ENCODE measurements around the gene SFTPA1. TPM values are rescaled to one million over a fixed set of nuclear protein-coding genes. Genes with fewer than 3 reads are reported as not detected.
"Not testable (repeated sequence)": the region's sequence is repeated elsewhere in the genome, so short reads cannot be mapped to it uniquely, and the experiment has no call there.

The SFTPA1 gene
- total and polyA plus RNA-seq, 2 of the 13 experiments (the other 11 are each of a cell fraction or from before 2014, with no cell fraction given): not detected

DNA sequence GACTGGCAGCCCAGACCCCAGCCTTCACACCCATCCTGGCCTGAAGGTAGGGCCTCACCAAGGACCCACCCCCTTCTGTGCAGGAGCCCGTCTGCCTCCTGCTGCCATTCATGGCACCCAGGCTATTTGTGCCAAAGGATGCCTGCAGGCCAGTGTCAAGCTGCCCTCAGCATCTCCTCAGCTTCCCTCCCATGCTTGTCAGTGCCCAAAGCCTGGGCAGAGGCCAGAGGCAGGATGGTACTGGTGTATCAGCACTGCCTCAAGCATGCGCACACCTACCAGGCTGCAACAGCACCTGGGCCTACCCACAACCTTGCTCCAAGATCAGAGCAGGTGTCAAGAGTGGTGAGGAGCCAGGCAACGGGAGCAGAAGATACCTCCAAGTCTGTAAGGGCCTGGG, 27.6 kb downstream of the SFTPA1 start (continued):
- TF ChIP-seq, protein P1, sequence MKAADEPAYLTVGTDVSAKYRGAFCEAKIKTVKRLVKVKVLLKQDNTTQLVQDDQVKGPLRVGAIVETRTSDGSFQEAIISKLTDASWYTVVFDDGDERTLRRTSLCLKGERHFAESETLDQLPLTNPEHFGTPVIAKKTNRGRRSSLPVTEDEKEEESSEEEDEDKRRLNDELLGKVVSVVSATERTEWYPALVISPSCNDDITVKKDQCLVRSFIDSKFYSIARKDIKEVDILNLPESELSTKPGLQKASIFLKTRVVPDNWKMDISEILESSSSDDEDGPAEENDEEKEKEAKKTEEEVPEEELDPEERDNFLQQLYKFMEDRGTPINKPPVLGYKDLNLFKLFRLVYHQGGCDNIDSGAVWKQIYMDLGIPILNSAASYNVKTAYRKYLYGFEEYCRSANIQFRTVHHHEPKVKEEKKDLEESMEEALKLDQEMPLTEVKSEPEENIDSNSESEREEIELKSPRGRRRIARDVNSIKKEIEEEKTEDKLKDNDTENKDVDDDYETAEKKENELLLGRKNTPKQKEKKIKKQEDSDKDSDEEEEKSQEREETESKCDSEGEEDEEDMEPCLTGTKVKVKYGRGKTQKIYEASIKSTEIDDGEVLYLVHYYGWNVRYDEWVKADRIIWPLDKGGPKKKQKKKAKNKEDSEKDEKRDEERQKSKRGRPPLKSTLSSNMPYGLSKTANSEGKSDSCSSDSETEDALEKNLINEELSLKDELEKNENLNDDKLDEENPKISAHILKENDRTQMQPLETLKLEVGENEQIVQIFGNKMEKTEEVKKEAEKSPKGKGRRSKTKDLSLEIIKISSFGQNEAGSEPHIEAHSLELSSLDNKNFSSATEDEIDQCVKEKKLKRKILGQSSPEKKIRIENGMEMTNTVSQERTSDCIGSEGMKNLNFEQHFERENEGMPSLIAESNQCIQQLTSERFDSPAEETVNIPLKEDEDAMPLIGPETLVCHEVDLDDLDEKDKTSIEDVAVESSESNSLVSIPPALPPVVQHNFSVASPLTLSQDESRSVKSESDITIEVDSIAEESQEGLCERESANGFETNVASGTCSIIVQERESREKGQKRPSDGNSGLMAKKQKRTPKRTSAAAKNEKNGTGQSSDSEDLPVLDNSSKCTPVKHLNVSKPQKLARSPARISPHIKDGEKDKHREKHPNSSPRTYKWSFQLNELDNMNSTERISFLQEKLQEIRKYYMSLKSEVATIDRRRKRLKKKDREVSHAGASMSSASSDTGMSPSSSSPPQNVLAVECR (CRISPR knock-in tag; IDR thresholded peaks at IDR 0.05; ENCODE audit: borderline replicate concordance): no peak
- TF ChIP-seq ZFP36L1 (CRISPR knock-in tag; IDR thresholded peaks at IDR 0.05) (no peak), ZNF615 (CRISPR knock-in tag; IDR thresholded peaks at IDR 0.05; ENCODE audit: borderline replicate concordance) (no peak)

DNA sequence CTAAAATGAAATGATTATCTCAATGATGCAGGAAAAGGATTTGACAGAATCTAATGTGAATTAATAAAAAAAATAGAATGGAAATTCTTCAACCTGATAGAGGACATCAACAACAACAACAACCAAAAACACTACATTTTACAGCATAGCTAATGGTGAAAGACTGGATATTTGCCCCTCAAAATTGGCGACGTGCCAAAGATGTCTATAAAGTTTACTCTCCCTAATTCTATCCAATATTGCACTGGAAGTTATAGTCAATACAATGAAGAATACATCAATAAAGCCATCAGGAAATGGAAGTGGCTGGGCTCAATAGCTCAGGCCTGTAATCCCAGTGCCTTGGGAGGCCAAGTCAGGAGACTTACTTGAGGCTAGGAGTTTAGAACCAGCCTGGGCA, 42.0 kb downstream of the SFTPA1 start:
- FAIRE-seq; POLR2A ChIA-PET; H3K4me2 ChIP-seq (ENCODE audit: low read depth, low read length); BruUV-seq (replicated peaks); H3K36me3 ChIP-seq (replicated peaks in 1 of 2; ENCODE audit: control insufficient read depth in 1 of 2, insufficient read depth in 2 of 2, low read length in 2 of 2); H3K79me2 ChIP-seq (ENCODE audit: insufficient read depth, low read length); H4K20me1 ChIP-seq (ENCODE audit: insufficient read depth, low read length); ATAC-seq; H3K4me1 ChIP-seq (ENCODE audit: insufficient read depth, low read length); H3K9ac ChIP-seq (ENCODE audit: insufficient read depth, low read depth, low read length); CTCF ChIA-PET (ENCODE audit: low intra/inter-chr PET ratio, low total read pairs); H3K27ac ChIP-seq (ENCODE audit: extremely low read length, insufficient read depth, low read length); in situ Hi-C loops (cut with HindIII; ENCODE audit: extremely low pct_ligation_motif_present, low pct_unique_long_range_greater_than_20kb); H3K27me3 ChIP-seq (ENCODE audit: control insufficient read depth in 1 of 2, insufficient read depth in 2 of 2, low read length in 2 of 2); H2AFZ ChIP-seq (ENCODE audit: low read length); intact Hi-C loops (cut with micrococcal nuclease; ENCODE audit: unreplicated experiment); H3K4me3 ChIP-seq (replicated peaks in 1 of 3; ENCODE audit: insufficient read depth in 1 of 3, low read depth in 2 of 3, low read length in 3 of 3); H3K9me3 ChIP-seq (ENCODE audit: low read length); DNase-seq (ENCODE audit: low spot score); TF ChIP-seq LCORL (CRISPR knock-in tag; IDR thresholded peaks at IDR 0.05): not testable (repeated sequence)
- TF ChIP-seq LCORL (IDR thresholded peaks at IDR 0.05): 0 out of 2 replicates have a peak, but pooled peaks have one; percentile 14
- 0% methylated on average over 2 of the region's 2 CpGs for WGBS (ENCODE audit: low lambda C conversion rate)

DNA sequence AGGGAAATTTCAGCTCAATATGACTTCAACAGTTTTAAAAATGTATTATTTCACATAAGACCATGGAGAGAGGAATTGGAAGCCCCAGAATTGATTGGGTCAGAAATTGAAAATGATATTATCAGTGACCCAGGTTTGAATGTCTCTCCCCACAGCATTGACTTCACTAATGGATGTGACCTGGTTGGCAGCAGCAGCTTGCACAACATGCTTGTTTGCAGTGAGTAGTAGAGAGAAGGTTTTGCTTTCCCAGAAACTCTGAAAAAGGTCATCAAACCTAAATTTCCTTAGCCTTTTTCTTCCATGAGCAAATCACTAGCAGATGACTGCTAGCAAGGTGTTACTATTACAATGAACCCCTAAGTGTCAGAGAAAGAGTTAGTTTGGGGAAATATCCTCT, 52.5 kb downstream of the SFTPA1 start:
- intact Hi-C loops (cut with micrococcal nuclease; ENCODE audit: unreplicated experiment); BruUV-seq (replicated peaks); H3K9ac ChIP-seq (ENCODE audit: insufficient read depth, low read depth, low read length); ATAC-seq; H4K20me1 ChIP-seq (ENCODE audit: insufficient read depth, low read length); DNase-seq (ENCODE audit: low spot score); H3K9me3 ChIP-seq (ENCODE audit: low read length); H3K4me2 ChIP-seq (ENCODE audit: low read depth, low read length); H3K27me3 ChIP-seq (ENCODE audit: control insufficient read depth in 1 of 2, insufficient read depth in 2 of 2, low read length in 2 of 2); H3K36me3 ChIP-seq (replicated peaks in 1 of 2; ENCODE audit: control insufficient read depth in 1 of 2, insufficient read depth in 2 of 2, low read length in 2 of 2); POLR2A ChIA-PET; H3K79me2 ChIP-seq (ENCODE audit: insufficient read depth, low read length); H2AFZ ChIP-seq (ENCODE audit: low read length); FAIRE-seq; CTCF ChIA-PET (ENCODE audit: low intra/inter-chr PET ratio, low total read pairs); H3K27ac ChIP-seq (ENCODE audit: extremely low read length, insufficient read depth, low read length); H3K4me1 ChIP-seq (ENCODE audit: insufficient read depth, low read length); H3K4me3 ChIP-seq (replicated peaks in 1 of 3; ENCODE audit: insufficient read depth in 1 of 3, low read depth in 2 of 3, low read length in 3 of 3); in situ Hi-C loops (cut with HindIII; ENCODE audit: extremely low pct_ligation_motif_present, low pct_unique_long_range_greater_than_20kb): not testable (repeated sequence)

DNA sequence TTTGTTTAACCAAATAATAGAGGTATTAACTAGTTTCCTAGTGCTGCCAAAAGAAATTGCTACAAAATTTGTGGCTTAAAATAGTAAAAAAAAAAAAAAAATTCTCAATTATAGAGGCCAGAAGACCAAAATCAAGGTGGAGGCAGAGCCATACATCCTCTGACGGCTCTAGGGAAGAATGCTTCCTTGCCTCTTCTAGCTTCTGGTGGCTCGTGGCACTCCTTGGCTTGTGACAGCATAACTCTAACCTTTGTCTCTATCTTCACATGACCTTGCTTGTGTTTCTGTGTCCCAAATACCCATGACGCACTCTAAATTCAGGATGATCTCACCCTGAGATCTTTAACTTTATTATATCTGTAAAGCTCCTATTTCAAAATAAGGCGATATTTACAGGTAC, 53.9 kb downstream of the SFTPA1 start:
- DNase-seq (ENCODE audit: low spot score); ATAC-seq; CTCF ChIA-PET (ENCODE audit: low intra/inter-chr PET ratio, low total read pairs); H3K79me2 ChIP-seq (ENCODE audit: insufficient read depth, low read length); H4K20me1 ChIP-seq (ENCODE audit: insufficient read depth, low read length); H3K27me3 ChIP-seq (ENCODE audit: control insufficient read depth in 1 of 2, insufficient read depth in 2 of 2, low read length in 2 of 2); H3K4me2 ChIP-seq (ENCODE audit: low read depth, low read length); H3K4me3 ChIP-seq (replicated peaks in 1 of 3; ENCODE audit: insufficient read depth in 1 of 3, low read depth in 2 of 3, low read length in 3 of 3); H3K9me3 ChIP-seq (ENCODE audit: low read length); H3K4me1 ChIP-seq (ENCODE audit: insufficient read depth, low read length); intact Hi-C loops (cut with micrococcal nuclease; ENCODE audit: unreplicated experiment); in situ Hi-C loops (cut with HindIII; ENCODE audit: extremely low pct_ligation_motif_present, low pct_unique_long_range_greater_than_20kb); H3K36me3 ChIP-seq (replicated peaks in 1 of 2; ENCODE audit: control insufficient read depth in 1 of 2, insufficient read depth in 2 of 2, low read length in 2 of 2); FAIRE-seq; H3K9ac ChIP-seq (ENCODE audit: insufficient read depth, low read depth, low read length); POLR2A ChIA-PET; BruUV-seq (replicated peaks); H3K27ac ChIP-seq (ENCODE audit: extremely low read length, insufficient read depth, low read length); H2AFZ ChIP-seq (ENCODE audit: low read length): not testable (repeated sequence)
- WGBS (ENCODE audit: low lambda C conversion rate): 58% methylated on average over 4 of the region's 4 CpGs
